ENCODE data around the gene WFIKKN2. TPM values are rescaled to one million over a fixed set of nuclear protein-coding genes. Genes with fewer than 3 reads are reported as not detected.

The WFIKKN2 gene
- total and polyA plus RNA-seq, 2 experiments from 2014 or later, result 0.34 TPM; not detected in 1

GRCh38 chr17:50889528-50890118 lies 54.2 kb downstream of the WFIKKN2 start:
- H3K4me1 ChIP-seq (ENCODE audit: low read depth), result peaks cover 24% of the 10 kb centered on the region
- no peaks in the 10 kb centered on the region for H3K36me3 ChIP-seq
- DNase-seq (ENCODE audit: low read depth in 1 of 2, low spot score in 1 of 2), result no peak
- no peak overlapping the region for H3K4me3 ChIP-seq
- H3K9me3 ChIP-seq (ENCODE audit: low read depth), result no peaks in the 10 kb centered on the region
- H3K27me3 ChIP-seq, result no peaks in the 10 kb centered on the region
- H3K27ac ChIP-seq, result peak overlapping the region; percentile 50
- no peak for TF ChIP-seq CTCF (IDR thresholded peaks at IDR 0.05; ENCODE audit: low read depth, low read length)

GRCh38 chr17:50890675-50891516 lies 55.5 kb downstream of the WFIKKN2 start:
- Histone ChIP-seq H3K4me1 (ENCODE audit: low read depth) (peaks cover 17% of the 10 kb centered on the region), H3K9me3 (ENCODE audit: low read depth) (no peaks in the 10 kb centered on the region), H3K36me3 (no peaks in the 10 kb centered on the region), H3K27ac (no peak overlapping the region), H3K4me3 (no peak overlapping the region), H3K27me3 (no peaks in the 10 kb centered on the region)
- DNase-seq (ENCODE audit: low read depth in 1 of 2, low spot score in 1 of 2), result no peak
- TF ChIP-seq CTCF (IDR thresholded peaks at IDR 0.05; ENCODE audit: low read depth, low read length), result no peak

- Histone ChIP-seq H3K4me3 (no peak overlapping the region), H3K27me3 (no peaks in the 10 kb centered on the region), H3K27ac (no peak overlapping the region)
Observed at GRCh38 chr17:50891577-50891989, 56.2 kb downstream of the WFIKKN2 start.

More at GRCh38 chr17:50891577-50891989, 56.2 kb downstream of the WFIKKN2 start:
- Histone ChIP-seq H3K36me3 (no peaks in the 10 kb centered on the region), H3K9me3 (ENCODE audit: low read depth) (no peaks in the 10 kb centered on the region), H3K4me1 (ENCODE audit: low read depth) (peaks cover 17% of the 10 kb centered on the region)
- TF ChIP-seq CTCF (IDR thresholded peaks at IDR 0.05; ENCODE audit: low read depth, low read length), result no peak
- no peak for DNase-seq (ENCODE audit: low read depth in 1 of 2, low spot score in 1 of 2)

Other genes starting within 250 kb of the WFIKKN2 start
- gene ABCC3, start 200.7 kb upstream of the WFIKKN2 start, total RNA-seq, result not detected in 2 replicates
- 0.06 and 0.53 TPM in 2 replicates for gene ABCC3, start 200.7 kb upstream of the WFIKKN2 start, polyA plus RNA-seq
- 22.8 and 23.6 TPM in 2 replicates for gene ANKRD40, start 127.7 kb upstream of the WFIKKN2 start, total RNA-seq
- 12.3 and 14.6 TPM in 2 replicates for gene ANKRD40, start 127.7 kb upstream of the WFIKKN2 start, polyA plus RNA-seq
- gene LUC7L3, start 116.0 kb upstream of the WFIKKN2 start, total RNA-seq, result 72.5 and 289 TPM in 2 replicates
- gene LUC7L3, start 116.0 kb upstream of the WFIKKN2 start, polyA plus RNA-seq, result 398 and 494 TPM in 2 replicates
- not detected in 2 replicates for gene ANKRD40CL, start 68.1 kb upstream of the WFIKKN2 start, total RNA-seq
- gene ANKRD40CL, start 68.1 kb upstream of the WFIKKN2 start, polyA plus RNA-seq, result not detected in 2 replicates
- gene TOB1, start 30.8 kb downstream of the WFIKKN2 start, total RNA-seq, result 17.1 and 35.4 TPM in 2 replicates
- gene TOB1, start 30.8 kb downstream of the WFIKKN2 start, polyA plus RNA-seq, result 29.9 and 46.1 TPM in 2 replicates

Measured in cardiac muscle cell (in vitro differentiated cells and primary cell).